Osteocyte (in vitro differentiated cells): ENCODE data around the gene SVOP. TPM values are rescaled to one million over a fixed set of nuclear protein-coding genes. Genes with fewer than 3 reads are reported as not detected.
A peak's percentile ranks its signal among the peaks of the same experiment; 100 is the strongest.

Source experiments
- DNase-seq: peaks from one replicate; pipeline ENCODE4 v3.0.0; 2021; ENCODE audit warnings: mixed read lengths; ENCODE audit not compliant: unreplicated experiment; ENCODE audit errors: extremely low spot score
- H3K27ac Mint-ChIP-seq: one replicate; pipeline ENCODE4 v1.8.0; 2021; ENCODE audit warnings: mild to moderate bottlenecking, mixed read lengths; ENCODE audit not compliant: unreplicated experiment
- H3K27me3 Mint-ChIP-seq: one replicate; pipeline ENCODE4 v1.8.0; 2021; ENCODE audit warnings: mixed read lengths; ENCODE audit not compliant: unreplicated experiment
- H3K36me3 Mint-ChIP-seq: one replicate; pipeline ENCODE4 v1.8.0; 2021; ENCODE audit warnings: mixed read lengths; ENCODE audit not compliant: unreplicated experiment
- H3K4me1 Mint-ChIP-seq: one replicate; pipeline ENCODE4 v1.8.0; 2021; ENCODE audit warnings: mixed read lengths; ENCODE audit not compliant: unreplicated experiment
- H3K4me3 Mint-ChIP-seq: one replicate; pipeline ENCODE4 v1.8.0; 2021; ENCODE audit warnings: mild to moderate bottlenecking, moderate library complexity, mixed read lengths; ENCODE audit not compliant: unreplicated experiment
- H3K9me3 Mint-ChIP-seq: one replicate; pipeline ENCODE4 v1.8.0; 2021; ENCODE audit warnings: mixed read lengths; ENCODE audit not compliant: unreplicated experiment
- CTCF ChIP-seq: fragments of 200-600 bp; sonication (generic); IDR thresholded peaks from 2 replicates; pipeline ENCODE4 v1.5.0; 2021; ENCODE audit warnings: antibody characterized with exemption, mild to moderate bottlenecking, moderate library complexity
- total RNA-seq: library from RNA; stranded (reverse); gene quantifications from 2 replicates; pipeline ENCODE4 v1.2.1, GENCODE V29; 2021

The SVOP gene
- total RNA-seq, 1 donor from 2014 or later = not detected

- Mint-ChIP-seq H3K4me1 (no peaks in the 10 kb centered on the region), H3K27me3 (peaks cover 8% of the 10 kb centered on the region), H3K36me3 (no peaks in the 10 kb centered on the region), H3K9me3 (peaks cover 6% of the 10 kb centered on the region), H3K27ac (no peak overlapping the region), H3K4me3 (no peak overlapping the region)
- TF ChIP-seq CTCF = no peak
- DNase-seq = no peak
These were observed 65.5 kb downstream of the SVOP start for GRCh38 chr12:108955225-108955835.

GRCh38 chr12:108950991-108951739 is 69.7 kb downstream of the SVOP start:
- no peak overlapping the region for H3K27ac Mint-ChIP-seq
- DNase-seq = no peak

GRCh38 chr12:108949976-108950375 is 70.9 kb downstream of the SVOP start:
- H3K27ac Mint-ChIP-seq = no peak overlapping the region
- H3K36me3 Mint-ChIP-seq = no peaks in the 10 kb centered on the region
- peaks cover 8% of the 10 kb centered on the region for H3K9me3 Mint-ChIP-seq
- TF ChIP-seq CTCF = no peak
- no peaks in the 10 kb centered on the region for H3K27me3 Mint-ChIP-seq
- peaks cover 5% of the 10 kb centered on the region for H3K4me1 Mint-ChIP-seq
- no peak overlapping the region for H3K4me3 Mint-ChIP-seq
- no peak for DNase-seq

More at GRCh38 chr12:108950991-108951739, 69.7 kb downstream of the SVOP start:
- H3K27me3 Mint-ChIP-seq = peaks cover 8% of the 10 kb centered on the region
- H3K36me3 Mint-ChIP-seq = no peaks in the 10 kb centered on the region
- TF ChIP-seq CTCF = peak; percentile 93
- peaks cover 5% of the 10 kb centered on the region for H3K4me1 Mint-ChIP-seq
- H3K9me3 Mint-ChIP-seq = peaks cover 8% of the 10 kb centered on the region
- H3K4me3 Mint-ChIP-seq = no peak overlapping the region

GRCh38 chr12:108948367-108948766 is 72.5 kb downstream of the SVOP start:
- H3K9me3 Mint-ChIP-seq = peaks cover 8% of the 10 kb centered on the region
- H3K4me1 Mint-ChIP-seq = peaks cover 5% of the 10 kb centered on the region
- H3K36me3 Mint-ChIP-seq = no peaks in the 10 kb centered on the region
- TF ChIP-seq CTCF = no peak
- no peak overlapping the region for H3K4me3 Mint-ChIP-seq
- no peak overlapping the region for H3K27ac Mint-ChIP-seq
- no peak for DNase-seq
- no peaks in the 10 kb centered on the region for H3K27me3 Mint-ChIP-seq

- Mint-ChIP-seq H3K4me3 (no peak overlapping the region), H3K27ac (no peak overlapping the region), H3K9me3 (peaks cover 8% of the 10 kb centered on the region), H3K27me3 (peaks cover 4% of the 10 kb centered on the region), H3K36me3 (no peaks in the 10 kb centered on the region), H3K4me1 (peaks cover 5% of the 10 kb centered on the region)
- TF ChIP-seq CTCF = no peak
- DNase-seq = no peak
These were observed 73.8 kb downstream of the SVOP start for GRCh38 chr12:108947097-108947496.
